Neural progenitor cell (in vitro differentiated cells): ENCODE data around the gene RASGEF1B. TPM values are rescaled to one million over a fixed set of nuclear protein-coding genes. Genes with fewer than 3 reads are reported as not detected.

Source experiments
- DNase-seq: peaks from one replicate; pipeline ENCODE4 v3.0.0-alpha.2; 2016; ENCODE audit warnings: low spot score
- H2AFZ ChIP-seq: fragments of 200-600 bp; sonication (generic); replicated peaks from 2 replicates; pipeline ENCODE4 v1.6.1; 2016; ENCODE audit warnings: antibody characterized with exemption
- H3F3A ChIP-seq: fragments of 200-600 bp; sonication (generic); 2 replicates; pipeline ENCODE4 v1.6.1; 2016; ENCODE audit warnings: antibody characterized with exemption, low read depth
- H3K27ac ChIP-seq: fragments of 200-600 bp; sonication (generic); 2 replicates; pipeline ENCODE4 v1.5.1; 2016; ENCODE audit warnings: mild to moderate bottlenecking
- H3K27me3 ChIP-seq: fragments of 200-600 bp; sonication (generic); 2 replicates; pipeline ENCODE4 v1.6.1; 2016; ENCODE audit warnings: mild to moderate bottlenecking, moderate library complexity
- H3K36me3 ChIP-seq: fragments of 200-600 bp; sonication (generic); 2 replicates; pipeline ENCODE4 v1.5.1; 2016
- H3K4me1 ChIP-seq: fragments of 200-600 bp; sonication (generic); 2 replicates; pipeline ENCODE4 v1.6.1; 2016; ENCODE audit warnings: mixed run types
- H3K4me2 ChIP-seq: fragments of 200-600 bp; sonication (generic); 2 replicates; pipeline ENCODE4 v1.6.1; 2016
- H3K4me3 ChIP-seq: fragments of 200-600 bp; sonication (generic); 2 replicates; pipeline ENCODE4 v1.5.1; 2016
- H3K79me2 ChIP-seq: fragments of 200-600 bp; sonication (generic); 2 replicates; pipeline ENCODE4 v1.6.1; 2016; ENCODE audit warnings: low read depth
- H3K9ac ChIP-seq: fragments of 200-600 bp; sonication (generic); 2 replicates; pipeline ENCODE4 v1.6.1; 2016
- H3K9me3 ChIP-seq: fragments of 200-600 bp; sonication (generic); 2 replicates; pipeline ENCODE4 v1.5.1; 2016; ENCODE audit warnings: low read depth
- H4K20me1 ChIP-seq: fragments of 200-600 bp; sonication (generic); 2 replicates; pipeline ENCODE4 v1.6.1; 2016; ENCODE audit warnings: low read depth
- H3K27ac Mint-ChIP-seq: 3 replicates; pipeline ENCODE4 v1.8.0; 2021; ENCODE audit warnings: mixed read lengths
- H3K27me3 Mint-ChIP-seq: 2 replicates; pipeline ENCODE4 v1.8.0; 2022; ENCODE audit warnings: low read depth, mild to moderate bottlenecking, inconsistent platforms, moderate library complexity, mixed read lengths; ENCODE audit not compliant: insufficient read depth
- H3K36me3 Mint-ChIP-seq: 3 replicates; pipeline ENCODE4 v1.8.0; 2021; ENCODE audit warnings: mixed read lengths
- H3K4me1 Mint-ChIP-seq: 3 replicates; pipeline ENCODE4 v1.8.0; 2021; ENCODE audit warnings: mixed read lengths
- H3K4me3 Mint-ChIP-seq: 3 replicates; pipeline ENCODE4 v1.8.0; 2021; ENCODE audit warnings: mild to moderate bottlenecking, moderate library complexity, mixed read lengths
- H3K9me3 Mint-ChIP-seq: 3 replicates; pipeline ENCODE4 v1.8.0; 2020; ENCODE audit warnings: mixed read lengths
- CTCF ChIP-seq: fragments of 200-600 bp; sonication (generic); IDR thresholded peaks from 2 replicates; pipeline ENCODE4 v1.5.1; 2017; ENCODE audit warnings: antibody characterized with exemption, mild to moderate bottlenecking
- EZH2 ChIP-seq: fragments of 200-600 bp; sonication (generic); IDR thresholded peaks from 2 replicates; pipeline ENCODE4 v1.6.1; 2017; ENCODE audit warnings: antibody characterized with exemption, mild to moderate bottlenecking, moderate library complexity
- EZH2phosphoT487 ChIP-seq: fragments of 200-600 bp; sonication (generic); IDR thresholded peaks from 2 replicates; pipeline ENCODE4 v1.6.1; 2017; ENCODE audit warnings: antibody characterized with exemption
- total RNA-seq: library from RNA; depleted of rRNA; stranded (reverse); fragments of >200 nt; gene quantifications from 2 replicates; pipeline ENCODE4 v1.2.3, GENCODE V29; 2015; ENCODE audit warnings: low replicate concordance

Gene RASGEF1B
- total RNA-seq, 1 donor from 2014 or later: 9.4 TPM

- Histone ChIP-seq H3K27me3 (no peaks in the 10 kb centered on the region), H4K20me1 (no peaks in the 10 kb centered on the region), H3K9ac (no peak overlapping the region), H3K4me3 (no peak overlapping the region), H3K79me2 (no peaks in the 10 kb centered on the region), H3K27ac (no peak overlapping the region), H3K4me2 (no peak overlapping the region), H3F3A (no peaks in the 10 kb centered on the region), H3K36me3 (no peaks in the 10 kb centered on the region), H2AFZ (no peak overlapping the region), H3K9me3 (no peaks in the 10 kb centered on the region), H3K4me1 (peaks cover 7% of the 10 kb centered on the region)
- peaks cover 2% of the 10 kb centered on the region for H3K27me3 Mint-ChIP-seq
- peaks cover 17% of the 10 kb centered on the region for H3K4me1 Mint-ChIP-seq
- no peak overlapping the region for H3K4me3 Mint-ChIP-seq
- no peaks in the 10 kb centered on the region for H3K9me3 Mint-ChIP-seq
- DNase-seq: no peak
- TF ChIP-seq CTCF (no peak), EZH2phosphoT487 (no peak), EZH2 (no peak)
- no peaks in the 10 kb centered on the region for H3K36me3 Mint-ChIP-seq
- H3K27ac Mint-ChIP-seq: no peak overlapping the region
Measured at GRCh38 chr4:81398379-81398778, 73.3 kb downstream of the RASGEF1B start.

- H4K20me1 ChIP-seq: no peaks in the 10 kb centered on the region
- peaks cover 7% of the 10 kb centered on the region for H3K4me1 ChIP-seq
- H3K4me2 ChIP-seq: no peak overlapping the region
- Mint-ChIP-seq H3K4me1 (peaks cover 17% of the 10 kb centered on the region), H3K27me3 (peaks cover 4% of the 10 kb centered on the region), H3K4me3 (no peak overlapping the region), H3K9me3 (no peaks in the 10 kb centered on the region), H3K36me3 (no peaks in the 10 kb centered on the region), H3K27ac (no peak overlapping the region)
- no peaks in the 10 kb centered on the region for H3K9me3 ChIP-seq
- H3K27me3 ChIP-seq: no peaks in the 10 kb centered on the region
- no peak overlapping the region for H3K27ac ChIP-seq
- H3K36me3 ChIP-seq: no peaks in the 10 kb centered on the region
- H3K9ac ChIP-seq: no peak overlapping the region
- no peaks in the 10 kb centered on the region for H3K79me2 ChIP-seq
- H3K4me3 ChIP-seq: no peak overlapping the region
- TF ChIP-seq CTCF: no peak
- no peak for TF ChIP-seq EZH2
- TF ChIP-seq EZH2phosphoT487: no peak
- no peak overlapping the region for H2AFZ ChIP-seq
- no peaks in the 10 kb centered on the region for H3F3A ChIP-seq
- no peak for DNase-seq
Measured at GRCh38 chr4:81397635-81398034, 74.1 kb downstream of the RASGEF1B start.

GRCh38 chr4:81395239-81395638 lies 76.5 kb downstream of the RASGEF1B start:
- H3K27me3 Mint-ChIP-seq: peaks cover 4% of the 10 kb centered on the region
- Histone ChIP-seq H3K27me3 (no peaks in the 10 kb centered on the region), H2AFZ (no peak overlapping the region), H3K4me3 (no peak overlapping the region), H3F3A (no peaks in the 10 kb centered on the region), H3K27ac (no peak overlapping the region), H3K79me2 (no peaks in the 10 kb centered on the region), H4K20me1 (no peaks in the 10 kb centered on the region), H3K9ac (no peak overlapping the region), H3K9me3 (no peaks in the 10 kb centered on the region), H3K4me2 (no peak overlapping the region), H3K36me3 (no peaks in the 10 kb centered on the region), H3K4me1 (peaks cover 7% of the 10 kb centered on the region)
- no peak for TF ChIP-seq EZH2phosphoT487
- no peak for TF ChIP-seq CTCF
- no peak for TF ChIP-seq EZH2
- DNase-seq: no peak
- H3K36me3 Mint-ChIP-seq: no peaks in the 10 kb centered on the region
- peaks cover 17% of the 10 kb centered on the region for H3K4me1 Mint-ChIP-seq
- H3K9me3 Mint-ChIP-seq: no peaks in the 10 kb centered on the region
- H3K4me3 Mint-ChIP-seq: no peak overlapping the region
- no peak overlapping the region for H3K27ac Mint-ChIP-seq

GRCh38 chr4:81392164-81392563 lies 79.5 kb downstream of the RASGEF1B start:
- H3K9me3 Mint-ChIP-seq: peaks cover 8% of the 10 kb centered on the region
- no peaks in the 10 kb centered on the region for H3K36me3 Mint-ChIP-seq
- no peaks in the 10 kb centered on the region for H3K9me3 ChIP-seq
- H3K27me3 ChIP-seq: no peaks in the 10 kb centered on the region
- H4K20me1 ChIP-seq: no peaks in the 10 kb centered on the region
- H3K4me3 Mint-ChIP-seq: no peak overlapping the region
- no peak overlapping the region for H3K4me2 ChIP-seq
- H3K36me3 ChIP-seq: no peaks in the 10 kb centered on the region
- no peak overlapping the region for H3K27ac Mint-ChIP-seq
- no peak overlapping the region for H2AFZ ChIP-seq
- H3K4me1 ChIP-seq: peaks cover 7% of the 10 kb centered on the region
- TF ChIP-seq EZH2: no peak
- no peak for TF ChIP-seq EZH2phosphoT487
- TF ChIP-seq CTCF: no peak
- H3K4me1 Mint-ChIP-seq: peaks cover 9% of the 10 kb centered on the region
- no peak overlapping the region for H3K27ac ChIP-seq
- no peak overlapping the region for H3K9ac ChIP-seq
- peaks cover 4% of the 10 kb centered on the region for H3K27me3 Mint-ChIP-seq
- no peak overlapping the region for H3K4me3 ChIP-seq
- H3F3A ChIP-seq: no peaks in the 10 kb centered on the region
- no peak for DNase-seq
- H3K79me2 ChIP-seq: no peaks in the 10 kb centered on the region
